NCI-H1048 (cell line): Measurements from ENCODE around the gene SYCE1.
"Not testable (repeated sequence)": the region's sequence is repeated elsewhere in the genome, so short reads cannot be mapped to it uniquely, and the experiment has no call there.

Experiments used
- DNase-seq: peaks from one replicate; lab custom pipeline; 2025; lab: John Stamatoyannopoulos, UW

Gene SYCE1

GRCh38 chr10:133565441-133566294 is at the start of gene SYCE1:
Gene SYCE1, minus strand, starts transcription at chr10:133565583. Its CDS starts 54 bp downstream, at chr10:133565529.
- DNase-seq = no peak

- no peak for DNase-seq
Measured at GRCh38 chr10:133614830-133615580, 49.6 kb upstream of the SYCE1 start.

GRCh38 chr10:133613699-133614098 is 48.3 kb upstream of the SYCE1 start:
- no peak for DNase-seq

- DNase-seq = no peak
Measured at GRCh38 chr10:133611079-133611478, 45.7 kb upstream of the SYCE1 start.

- DNase-seq = no peak
Measured at GRCh38 chr10:133608855-133609254, 43.5 kb upstream of the SYCE1 start.

- DNase-seq = not testable (repeated sequence)
Measured at GRCh38 chr10:133603434-133603833, 38.1 kb upstream of the SYCE1 start.

- no peak for DNase-seq
Measured at GRCh38 chr10:133600657-133601056, 35.3 kb upstream of the SYCE1 start.

- DNase-seq = not testable (repeated sequence)
Measured at GRCh38 chr10:133599869-133600268, 34.5 kb upstream of the SYCE1 start.

GRCh38 chr10:133592716-133593115 is 27.3 kb upstream of the SYCE1 start:
- no peak for DNase-seq

GRCh38 chr10:133590970-133591359 is 25.6 kb upstream of the SYCE1 start:
- no peak for DNase-seq

GRCh38 chr10:133590226-133590969 is 25.0 kb upstream of the SYCE1 start:
- no peak for DNase-seq

- DNase-seq = not testable (repeated sequence)
Measured at GRCh38 chr10:133577037-133577436, 11.7 kb upstream of the SYCE1 start.

- not testable (repeated sequence) for DNase-seq
Measured at GRCh38 chr10:133573460-133573859, 8.1 kb upstream of the SYCE1 start.

GRCh38 chr10:133572055-133572454 is 6.7 kb upstream of the SYCE1 start:
- not testable (repeated sequence) for DNase-seq

GRCh38 chr10:133569801-133570200 is 4.4 kb upstream of the SYCE1 start:
- not testable (repeated sequence) for DNase-seq

- DNase-seq = not testable (repeated sequence)
Measured at GRCh38 chr10:133568831-133569527, 3.6 kb upstream of the SYCE1 start.

- DNase-seq = no peak
Measured at GRCh38 chr10:133568287-133568614, 2.9 kb upstream of the SYCE1 start.

- DNase-seq = no peak
Measured at GRCh38 chr10:133567609-133568286, 2.4 kb upstream of the SYCE1 start.

- DNase-seq = no peak
Measured at GRCh38 chr10:133567119-133567518, 1.7 kb upstream of the SYCE1 start.

- DNase-seq = no peak
Measured at GRCh38 chr10:133564816-133565215, 567 bp downstream of the SYCE1 start.

GRCh38 chr10:133559216-133559615 is 6.2 kb downstream of the SYCE1 start:
- DNase-seq = no peak
